GM18858 (cell line): ENCODE results near the gene TPRA1.

Source experiments
- ATAC-seq: cut with Tn5 transposase; IDR thresholded peaks from one replicate; pipeline ENCODE4 v1.9.1; 2021; ENCODE audit not compliant: unreplicated experiment

Gene TPRA1

GRCh38 chr3:127593178-127593577, 2.6 kb upstream of the TPRA1 start:
- no peak for ATAC-seq

GRCh38 chr3:127590282-127590592, 296 bp downstream of the TPRA1 start:
- peak; percentile 14 for ATAC-seq

- ATAC-seq = no peak
These were observed 792 bp downstream of the TPRA1 start for GRCh38 chr3:127589600-127590281.

- ATAC-seq = no peak
These were observed 1.5 kb downstream of the TPRA1 start for GRCh38 chr3:127588806-127589577.

GRCh38 chr3:127587876-127588275, 2.7 kb downstream of the TPRA1 start:
- ATAC-seq = no peak

- ATAC-seq = no peak
These were observed 4.6 kb downstream of the TPRA1 start for GRCh38 chr3:127585813-127586413.

GRCh38 chr3:127585163-127585812, 5.2 kb downstream of the TPRA1 start:
- no peak for ATAC-seq

GRCh38 chr3:127584734-127585133, 5.8 kb downstream of the TPRA1 start:
- no peak for ATAC-seq

- no peak for ATAC-seq
These were observed 10.0 kb downstream of the TPRA1 start for GRCh38 chr3:127580327-127581060.

GRCh38 chr3:127578802-127579201, 11.7 kb downstream of the TPRA1 start:
- ATAC-seq = no peak

- ATAC-seq = no peak
These were observed 12.4 kb downstream of the TPRA1 start for GRCh38 chr3:127578168-127578567.

GRCh38 chr3:127577448-127577847, 13.1 kb downstream of the TPRA1 start:
- ATAC-seq = no peak

GRCh38 chr3:127574880-127575878, 15.4 kb downstream of the TPRA1 start:
- ATAC-seq = no peak

GRCh38 chr3:127573912-127574311, 16.6 kb downstream of the TPRA1 start:
- no peak for ATAC-seq

- ATAC-seq = no peak
These were observed 17.1 kb downstream of the TPRA1 start for GRCh38 chr3:127573401-127573800.

GRCh38 chr3:127572735-127573134, 17.8 kb downstream of the TPRA1 start:
- no peak for ATAC-seq

GRCh38 chr3:127572186-127572585, 18.3 kb downstream of the TPRA1 start:
- no peak for ATAC-seq

GRCh38 chr3:127570520-127570919, 20.0 kb downstream of the TPRA1 start:
- ATAC-seq = no peak

GRCh38 chr3:127569160-127569559, 21.4 kb downstream of the TPRA1 start:
- ATAC-seq = no peak

- no peak for ATAC-seq
These were observed 21.9 kb downstream of the TPRA1 start for GRCh38 chr3:127568586-127568985.
